GM19240 (cell line): ENCODE measurements around the gene TAP1.
"Not testable (repeated sequence)": the region's sequence is repeated elsewhere in the genome, so short reads cannot be mapped to it uniquely, and the experiment has no call there.

Experiments
- DNase-seq: peaks from one replicate; pipeline ENCODE4 v3.0.0; 2011; ENCODE audit warnings: low spot score; ENCODE audit not compliant: insufficient read length

TAP1 gene, protein sequence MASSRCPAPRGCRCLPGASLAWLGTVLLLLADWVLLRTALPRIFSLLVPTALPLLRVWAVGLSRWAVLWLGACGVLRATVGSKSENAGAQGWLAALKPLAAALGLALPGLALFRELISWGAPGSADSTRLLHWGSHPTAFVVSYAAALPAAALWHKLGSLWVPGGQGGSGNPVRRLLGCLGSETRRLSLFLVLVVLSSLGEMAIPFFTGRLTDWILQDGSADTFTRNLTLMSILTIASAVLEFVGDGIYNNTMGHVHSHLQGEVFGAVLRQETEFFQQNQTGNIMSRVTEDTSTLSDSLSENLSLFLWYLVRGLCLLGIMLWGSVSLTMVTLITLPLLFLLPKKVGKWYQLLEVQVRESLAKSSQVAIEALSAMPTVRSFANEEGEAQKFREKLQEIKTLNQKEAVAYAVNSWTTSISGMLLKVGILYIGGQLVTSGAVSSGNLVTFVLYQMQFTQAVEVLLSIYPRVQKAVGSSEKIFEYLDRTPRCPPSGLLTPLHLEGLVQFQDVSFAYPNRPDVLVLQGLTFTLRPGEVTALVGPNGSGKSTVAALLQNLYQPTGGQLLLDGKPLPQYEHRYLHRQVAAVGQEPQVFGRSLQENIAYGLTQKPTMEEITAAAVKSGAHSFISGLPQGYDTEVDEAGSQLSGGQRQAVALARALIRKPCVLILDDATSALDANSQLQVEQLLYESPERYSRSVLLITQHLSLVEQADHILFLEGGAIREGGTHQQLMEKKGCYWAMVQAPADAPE

DNA sequence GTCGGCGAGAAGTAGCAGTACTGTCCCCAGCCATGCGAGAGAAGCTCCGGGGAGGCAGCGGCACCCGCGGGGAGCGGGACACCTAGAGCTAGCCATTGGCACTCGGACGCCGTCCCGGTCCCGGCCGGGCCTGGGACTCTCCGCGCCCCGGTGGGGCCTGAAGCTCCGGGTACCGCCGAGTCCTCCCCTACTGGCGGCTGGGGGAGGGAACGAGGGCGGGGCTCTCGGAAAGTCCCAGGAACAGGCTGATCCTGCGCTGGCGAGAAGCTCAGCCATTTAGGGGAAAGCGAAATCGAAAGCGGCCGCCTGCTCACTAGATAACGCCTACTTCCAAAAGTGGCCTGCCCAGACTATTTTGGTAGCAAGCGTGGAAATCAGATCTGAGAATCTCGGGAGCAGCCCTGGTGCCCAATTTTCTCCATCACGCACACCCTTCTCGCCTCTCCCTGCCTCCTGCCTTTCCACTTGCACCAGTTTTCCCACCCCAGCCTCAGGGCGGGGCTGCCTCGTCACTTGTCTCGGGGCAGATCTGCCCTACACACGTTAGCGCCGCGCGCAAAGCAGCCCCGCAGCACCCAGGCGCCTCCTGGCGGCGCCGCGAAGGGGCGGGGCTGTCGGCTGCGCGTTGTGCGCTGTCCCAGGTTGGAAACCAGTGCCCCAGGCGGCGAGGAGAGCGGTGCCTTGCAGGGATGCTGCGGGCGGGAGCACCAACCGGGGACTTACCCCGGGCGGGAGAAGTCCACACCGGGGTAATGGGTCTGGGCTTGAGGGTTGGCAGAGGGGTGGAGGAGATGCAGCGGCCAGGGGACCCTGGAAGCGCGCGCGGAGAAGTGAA lies at the start of gene TAP1, which contains the start of gene PSMB9:
TSS of gene TAP1 (minus strand) at position 164 of the 835 bp plus-strand sequence. CDS start at position 96, 68 bp downstream.
TSS of gene PSMB9 (plus strand) at position 652 of the 835 bp plus-strand sequence. CDS start at position 690, 38 bp downstream.
- peak; percentile 57 for DNase-seq

DNA sequence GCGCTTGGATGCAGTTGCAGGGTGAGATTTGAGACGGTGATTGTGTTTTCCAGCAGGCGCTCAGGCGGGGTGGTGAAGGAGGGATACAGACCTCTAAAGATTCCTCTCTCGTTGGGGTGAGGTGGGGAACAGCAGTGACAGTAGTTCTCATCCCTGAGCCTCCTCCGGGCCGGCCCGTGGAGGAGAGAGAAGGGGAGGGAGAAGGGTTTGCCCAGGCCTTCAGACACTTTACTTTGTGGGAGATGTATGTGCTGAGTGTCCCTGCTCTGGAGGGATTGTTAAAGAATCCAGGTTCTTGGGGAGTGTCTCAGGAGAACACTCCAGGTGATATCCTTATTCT lies 41.5 kb upstream of the TAP1 start:
- DNase-seq, result no peak

DNA sequence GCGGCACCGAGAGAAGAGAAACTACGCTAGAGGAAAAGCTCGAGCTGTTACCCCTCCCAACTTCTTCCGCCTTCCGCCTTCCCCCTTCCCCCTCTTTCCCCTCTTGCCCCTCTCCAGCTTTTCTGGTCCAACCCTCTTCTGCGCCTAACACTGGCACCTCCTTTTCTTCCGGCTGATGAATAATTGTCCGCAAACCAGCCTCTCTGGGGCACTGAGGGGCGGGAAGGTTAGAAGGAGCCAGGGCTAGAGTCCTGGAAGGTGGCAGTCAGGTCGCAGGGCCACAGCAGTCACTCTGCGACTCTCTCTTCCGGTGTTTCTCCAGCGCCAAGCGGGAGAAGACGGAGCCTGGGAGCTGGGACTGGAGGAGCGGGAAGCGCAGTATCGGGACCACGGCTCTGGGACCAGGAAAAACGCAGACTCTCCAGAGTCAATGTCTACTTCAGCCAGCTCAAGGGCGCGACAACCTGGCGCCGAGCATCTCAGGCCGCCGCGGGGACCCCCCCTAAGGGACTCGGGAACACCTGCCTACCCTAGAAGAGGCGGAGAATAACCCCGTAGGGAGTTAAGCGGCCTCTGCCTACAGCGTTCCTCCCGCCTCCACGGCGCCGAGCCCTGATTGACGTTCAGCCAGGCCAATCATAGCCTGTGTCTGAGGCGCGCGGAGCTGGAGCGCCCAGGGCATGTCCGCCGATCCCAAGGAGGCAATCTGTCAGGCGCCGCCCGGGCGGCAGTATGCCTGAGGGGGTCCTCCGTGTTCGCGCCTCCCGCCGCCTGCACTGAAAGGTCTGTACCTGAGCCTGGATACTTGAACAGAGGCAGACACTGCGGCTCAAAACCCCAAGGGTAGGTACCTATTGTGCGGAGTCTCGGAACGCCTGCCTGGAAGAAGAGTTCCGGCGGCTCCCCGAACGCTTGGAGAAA lies 40.8 kb upstream of the TAP1 start:
- peak; percentile 75 for DNase-seq

DNA sequence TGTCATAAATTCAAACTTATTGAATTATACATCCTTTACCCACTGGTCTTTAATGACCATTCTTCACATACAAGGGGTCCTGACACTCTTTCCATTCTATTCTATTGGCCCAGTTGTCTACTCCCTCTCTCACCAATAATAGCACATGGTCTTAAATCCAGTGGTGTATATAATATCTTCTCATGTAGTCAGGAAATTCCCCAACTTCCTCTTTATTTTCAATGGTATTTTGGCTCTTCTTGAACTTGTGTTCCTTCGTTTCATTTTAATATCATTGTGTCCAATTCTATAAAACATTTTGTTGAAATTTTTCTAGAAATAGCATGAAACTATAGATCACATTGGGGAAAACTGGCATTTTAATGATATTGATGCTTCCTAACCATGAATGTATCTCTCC lies 37.3 kb upstream of the TAP1 start:
- DNase-seq, result no peak

DNA sequence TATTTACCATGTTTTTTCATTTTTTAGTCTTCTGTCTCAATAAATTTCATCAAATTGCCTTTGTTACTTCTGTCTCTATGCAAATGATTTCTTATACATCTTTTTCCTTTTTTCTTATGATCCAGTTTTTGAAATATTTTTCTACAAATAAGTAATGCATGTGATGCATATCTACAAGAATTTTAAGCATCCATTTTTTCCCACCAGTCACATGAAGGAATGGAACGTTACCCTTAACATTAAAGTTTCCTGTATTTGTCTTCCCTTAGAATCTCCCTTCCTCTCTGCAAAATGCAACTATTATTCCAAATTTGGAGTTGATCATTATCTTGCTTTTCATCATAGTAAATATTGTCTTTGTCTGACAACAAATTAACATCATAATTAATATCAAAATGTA lies 36.0 kb upstream of the TAP1 start:
- DNase-seq, result no peak

DNA sequence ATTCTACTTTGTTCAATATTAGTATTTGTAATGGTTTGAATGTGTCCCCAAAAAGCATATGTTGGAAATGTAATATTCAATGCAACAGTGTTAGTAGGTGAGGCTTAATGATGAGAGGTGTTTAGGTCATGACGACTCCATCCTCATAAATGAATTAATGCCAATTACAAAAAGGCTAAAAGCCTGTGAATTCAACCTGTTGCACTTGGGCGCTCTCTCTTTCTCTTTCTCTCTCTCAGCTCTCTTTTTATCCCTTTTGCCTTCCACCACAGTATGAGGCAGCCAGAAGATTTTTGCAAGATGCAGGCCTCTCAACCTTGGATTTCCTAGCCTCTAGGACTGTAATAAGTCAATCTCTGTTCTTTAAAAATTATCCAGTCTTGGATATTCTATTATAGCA lies 35.1 kb upstream of the TAP1 start:
- DNase-seq, result no peak

DNA sequence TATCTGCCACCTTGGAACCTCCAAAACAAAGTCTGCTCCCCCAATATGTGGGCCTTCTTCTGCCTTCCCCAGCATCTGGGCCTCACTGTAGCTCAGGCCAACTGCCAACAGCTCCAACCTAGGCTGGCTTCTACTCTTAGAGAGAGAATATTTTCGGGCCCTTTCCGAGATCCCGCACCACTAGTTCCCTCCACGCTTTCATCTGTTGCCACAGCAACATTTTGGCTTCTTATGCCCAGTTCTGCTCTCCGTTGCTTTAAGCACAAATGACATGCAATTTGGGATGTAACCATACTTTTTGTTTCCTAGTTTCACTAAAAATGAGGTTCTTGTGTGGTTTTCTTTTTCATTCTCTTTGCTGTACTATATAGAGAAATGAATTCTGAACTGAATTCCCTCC lies 34.1 kb upstream of the TAP1 start:
- DNase-seq, result no peak

DNA sequence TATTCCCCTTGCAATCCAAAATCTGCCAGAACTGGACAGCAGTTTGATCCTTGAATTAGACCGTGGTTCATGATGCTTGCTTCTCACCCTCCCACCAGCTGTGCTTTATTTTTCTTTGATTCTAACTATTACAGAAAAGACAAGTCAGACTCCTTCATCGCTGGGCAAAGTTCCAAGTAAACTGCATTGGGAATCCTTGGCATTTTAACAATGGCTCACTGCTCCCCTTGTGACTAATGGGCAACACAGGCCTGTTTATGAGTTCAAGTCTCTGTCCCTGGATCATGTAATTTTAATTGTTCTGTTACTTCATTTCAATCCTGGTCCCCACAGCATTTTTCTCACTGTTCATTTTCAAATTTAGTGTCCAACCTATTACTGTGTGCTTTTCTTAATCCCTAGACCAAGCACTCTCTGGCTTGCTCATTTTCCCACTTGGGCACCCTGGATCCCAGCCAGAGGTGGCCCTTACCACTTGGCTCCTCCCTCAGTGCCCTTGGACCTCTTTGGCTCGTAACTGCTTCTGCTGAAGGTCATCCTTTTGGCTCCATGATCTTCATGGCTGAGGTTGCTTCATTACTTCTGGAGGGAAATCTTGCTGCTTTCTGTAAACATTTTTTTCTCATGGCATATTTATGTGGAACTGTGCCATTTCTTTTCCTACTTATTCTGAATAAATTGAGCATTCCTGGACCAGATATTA lies 33.3 kb upstream of the TAP1 start:
- no peak for DNase-seq

DNA sequence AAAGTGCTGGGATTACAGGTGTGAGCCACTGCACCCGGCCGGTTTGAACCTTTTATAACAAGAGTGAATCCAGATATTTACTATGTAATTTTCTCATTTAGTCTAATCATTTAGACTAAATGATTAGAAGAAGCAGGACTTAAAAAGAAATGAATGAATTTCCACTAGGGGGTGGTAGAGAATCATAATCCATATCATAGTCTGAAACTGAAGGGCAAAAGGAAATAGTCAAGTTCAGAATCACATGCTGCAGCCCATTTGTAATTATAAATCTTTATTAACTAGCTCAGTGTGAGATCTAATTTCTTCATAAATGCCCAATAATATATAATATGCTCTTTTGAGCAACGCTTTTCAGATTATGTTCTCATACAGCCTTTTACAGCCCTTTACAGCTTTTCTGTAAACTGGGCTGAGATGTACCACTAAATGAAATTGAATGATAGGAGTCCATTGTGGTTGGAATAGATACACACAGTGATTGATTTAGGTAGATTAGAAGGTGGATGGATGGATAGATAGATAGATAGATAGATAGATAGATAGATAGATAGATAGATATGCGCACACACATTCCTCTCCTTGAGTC lies 32.3 kb upstream of the TAP1 start:
- no peak for DNase-seq

DNA sequence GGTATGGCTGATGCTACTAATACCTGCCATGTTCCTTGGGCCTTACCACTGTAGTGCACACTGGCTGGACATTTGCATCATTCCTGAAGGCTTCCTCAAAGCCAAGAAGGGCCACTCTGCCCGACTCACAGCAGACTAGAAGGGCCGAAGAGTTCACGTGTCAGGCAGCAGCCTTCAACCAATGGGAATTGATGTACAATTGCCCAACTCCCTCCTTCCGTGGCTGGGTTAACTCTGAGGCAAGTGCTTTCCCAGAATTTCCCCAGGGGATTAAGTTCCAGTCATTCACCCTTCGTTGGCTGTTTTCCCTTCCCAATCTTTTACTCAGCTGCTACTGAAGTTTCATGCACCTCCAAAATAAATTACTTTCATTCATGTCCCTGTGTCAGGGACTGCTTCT lies 30.3 kb upstream of the TAP1 start:
- no peak for DNase-seq

DNA sequence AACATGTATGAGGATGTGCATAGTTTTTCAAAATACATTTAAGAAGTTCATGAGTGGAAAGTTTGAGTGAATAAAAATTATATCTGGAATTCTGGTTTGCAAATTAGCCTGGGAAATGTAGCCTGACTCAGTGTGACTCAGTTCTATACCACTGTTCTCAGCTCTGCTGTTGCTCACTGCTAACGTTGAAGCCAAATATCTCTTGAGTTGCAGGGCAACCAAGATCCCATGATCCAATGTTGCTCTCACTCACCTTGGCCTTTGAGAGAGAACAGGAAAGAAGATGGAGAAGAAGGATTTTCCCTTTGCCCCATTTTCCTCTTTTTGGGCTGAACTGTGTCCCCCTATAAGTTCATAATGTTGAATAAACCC lies 29.4 kb upstream of the TAP1 start:
- DNase-seq, result no peak

DNA sequence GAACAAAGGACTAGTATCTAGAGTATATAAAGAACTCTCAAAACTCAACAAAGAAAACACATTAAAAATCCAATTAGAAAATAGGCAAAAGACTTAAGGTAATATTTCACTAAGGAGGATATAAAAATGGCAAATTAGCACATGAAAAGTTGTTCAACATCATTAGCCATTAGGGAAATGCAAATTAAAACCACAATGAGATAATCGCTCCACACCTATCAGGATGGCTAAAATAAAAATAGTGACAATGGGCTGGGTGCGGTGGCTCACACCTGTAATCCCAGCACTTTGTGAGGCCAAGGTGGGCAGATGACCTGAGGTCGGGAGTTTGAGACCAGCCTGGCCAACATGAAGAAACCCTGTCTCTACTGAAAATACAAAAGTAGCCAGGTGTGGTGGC lies 27.5 kb upstream of the TAP1 start:
- DNase-seq, result not testable (repeated sequence)

DNA sequence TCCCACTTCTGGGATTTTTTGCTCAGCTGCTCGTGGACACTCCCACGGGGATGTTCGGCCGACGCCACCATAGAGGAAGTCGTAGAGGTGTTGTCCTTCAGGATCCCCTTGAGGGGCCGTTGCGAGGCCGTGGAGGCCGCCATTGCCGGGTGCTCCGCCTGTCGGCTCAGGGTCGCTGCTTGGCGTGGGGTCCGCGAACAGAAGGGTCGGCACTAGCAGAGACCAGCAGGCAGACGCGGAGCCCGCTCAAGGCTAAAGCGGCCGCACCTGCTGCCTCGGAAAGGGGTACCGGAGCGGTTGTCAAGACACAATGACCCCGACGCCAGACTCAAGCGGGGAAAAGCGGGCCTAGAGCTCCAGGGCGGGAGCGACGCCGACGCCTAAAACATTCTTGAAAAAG lies 26.2 kb upstream of the TAP1 start:
- DNase-seq, result no peak

DNA sequence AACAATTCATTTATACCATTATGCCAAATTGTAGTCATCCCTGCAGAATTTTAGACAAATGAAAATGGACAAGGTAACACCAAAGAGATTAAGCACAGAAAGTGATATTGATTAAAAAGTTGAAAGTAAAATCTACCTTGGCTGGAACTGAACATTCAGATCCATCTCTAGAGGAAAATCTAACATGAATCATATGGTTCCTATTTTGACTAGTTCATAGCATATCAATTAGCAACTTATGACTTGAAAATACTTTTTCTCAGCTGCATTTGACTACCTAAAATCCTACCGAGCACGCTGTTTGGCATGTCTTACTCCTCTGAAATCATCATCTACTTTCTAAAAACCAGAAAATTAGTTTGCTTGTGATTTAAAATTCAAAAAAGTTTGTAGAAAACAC lies 23.1 kb upstream of the TAP1 start:
- DNase-seq, result no peak

DNA sequence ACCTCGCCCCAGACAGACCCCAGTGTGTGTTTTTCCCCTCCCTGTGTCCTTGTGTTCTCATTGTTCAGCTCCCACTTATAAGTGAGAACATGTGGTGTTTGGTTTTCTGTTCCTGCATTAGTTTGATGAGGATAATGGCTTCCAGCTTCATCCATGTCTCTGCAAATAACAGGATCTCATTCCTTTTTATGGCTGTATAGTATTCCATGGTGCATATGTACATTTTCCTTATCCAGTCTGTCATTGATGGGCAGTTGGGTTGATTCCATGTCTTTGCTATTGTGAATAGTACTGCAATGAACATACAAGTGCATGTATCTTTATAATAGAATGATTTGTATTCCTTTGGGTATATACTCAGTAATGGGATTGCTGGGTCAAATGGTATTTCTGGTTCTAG lies 20.4 kb upstream of the TAP1 start:
- not testable (repeated sequence) for DNase-seq

DNA sequence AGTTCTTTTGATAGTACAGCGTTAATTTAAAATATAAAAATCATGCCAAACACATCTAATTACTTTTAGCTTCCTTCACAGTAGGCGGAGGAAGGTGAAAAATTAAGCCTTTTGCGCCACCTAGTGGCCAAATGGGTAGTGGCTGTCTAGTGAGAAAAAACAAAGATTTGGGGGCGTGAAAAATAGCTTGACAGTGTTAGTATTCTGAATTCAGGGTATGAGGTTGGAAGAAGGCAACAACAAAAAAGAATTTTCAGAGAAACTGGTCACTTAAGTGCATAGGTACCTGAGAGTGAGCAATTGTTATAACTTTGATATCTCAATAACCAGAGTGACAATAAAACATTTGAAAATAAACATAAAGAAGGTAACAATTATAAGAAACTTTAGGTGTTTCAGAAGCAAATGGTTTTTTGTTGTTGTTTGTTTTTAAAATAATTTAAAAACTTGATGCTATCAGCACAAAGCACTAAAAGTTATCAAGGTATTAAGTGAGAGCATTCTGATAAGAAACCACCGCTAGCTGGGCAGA lies 14.8 kb upstream of the TAP1 start:
- no peak for DNase-seq

DNA sequence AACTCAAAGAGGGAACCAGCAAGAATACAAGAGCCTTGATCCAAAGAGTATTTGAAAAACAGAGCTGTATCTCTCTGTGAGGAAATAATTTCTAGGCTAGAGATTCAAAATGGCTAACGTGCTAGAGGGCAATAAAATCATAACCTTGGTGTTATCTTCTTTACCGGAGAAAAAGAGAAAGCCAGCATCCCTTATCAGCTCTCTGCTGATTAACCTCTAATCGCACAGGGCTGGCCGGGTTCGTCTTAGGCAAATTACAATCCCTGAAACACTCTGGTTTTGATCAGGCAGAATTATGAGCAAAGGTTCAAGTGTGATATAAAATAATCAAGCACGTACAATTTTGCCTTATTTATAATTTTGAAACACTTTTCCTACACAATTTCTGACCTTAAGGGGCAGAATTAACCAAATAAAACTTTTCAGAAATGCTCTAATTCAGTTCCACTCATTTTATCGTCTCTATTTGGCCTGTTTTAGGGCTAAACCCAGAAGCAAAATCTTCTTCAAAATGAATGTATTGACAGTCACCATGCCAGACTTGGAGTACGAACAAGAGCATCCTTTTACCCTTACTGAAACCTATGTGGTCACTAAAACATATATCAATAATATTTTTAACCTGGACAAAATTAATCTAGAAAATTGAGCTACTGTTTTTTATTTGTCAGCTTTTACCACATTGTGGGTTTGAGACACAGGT lies 14.2 kb upstream of the TAP1 start:
- DNase-seq, result no peak

DNA sequence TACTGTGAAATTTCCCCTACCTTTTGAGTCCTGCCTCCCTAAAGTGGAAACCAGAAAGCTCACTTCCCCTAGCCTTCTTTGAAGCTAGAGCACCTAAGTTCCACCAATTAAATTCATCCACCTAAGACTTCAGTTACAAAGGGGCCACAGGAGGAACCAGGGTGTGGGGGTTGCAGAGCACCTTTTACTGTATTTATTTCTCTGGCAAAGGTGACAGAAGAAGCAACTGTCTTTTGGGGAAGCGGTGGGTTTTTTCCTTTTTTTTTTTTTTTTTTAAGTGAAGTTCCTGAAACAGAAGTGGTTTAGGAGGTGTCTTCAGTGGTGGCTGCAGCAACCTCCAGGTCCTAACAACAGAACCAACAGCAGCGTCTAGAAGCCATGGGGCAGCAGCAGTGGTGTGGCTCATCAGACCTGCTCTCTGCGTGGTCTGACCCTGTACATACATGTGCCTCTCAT lies 13.5 kb upstream of the TAP1 start:
- no peak for DNase-seq
